Stimulated activated CD8-positive, alpha-beta memory T cell treated with anti-CD3 and anti-CD28 coated beads, Interleukin-2, amount 100 ng/mL, for 48 hours (primary cell): Measurements from ENCODE around the gene CRELD2.

Experiments used
- DNase-seq, 2 donors: peaks; one replicate each; pipeline ENCODE4 v3.0.0-alpha.2; 2020; ENCODE audit warnings: low read depth in 2 of 2

CRELD2 gene

DNA sequence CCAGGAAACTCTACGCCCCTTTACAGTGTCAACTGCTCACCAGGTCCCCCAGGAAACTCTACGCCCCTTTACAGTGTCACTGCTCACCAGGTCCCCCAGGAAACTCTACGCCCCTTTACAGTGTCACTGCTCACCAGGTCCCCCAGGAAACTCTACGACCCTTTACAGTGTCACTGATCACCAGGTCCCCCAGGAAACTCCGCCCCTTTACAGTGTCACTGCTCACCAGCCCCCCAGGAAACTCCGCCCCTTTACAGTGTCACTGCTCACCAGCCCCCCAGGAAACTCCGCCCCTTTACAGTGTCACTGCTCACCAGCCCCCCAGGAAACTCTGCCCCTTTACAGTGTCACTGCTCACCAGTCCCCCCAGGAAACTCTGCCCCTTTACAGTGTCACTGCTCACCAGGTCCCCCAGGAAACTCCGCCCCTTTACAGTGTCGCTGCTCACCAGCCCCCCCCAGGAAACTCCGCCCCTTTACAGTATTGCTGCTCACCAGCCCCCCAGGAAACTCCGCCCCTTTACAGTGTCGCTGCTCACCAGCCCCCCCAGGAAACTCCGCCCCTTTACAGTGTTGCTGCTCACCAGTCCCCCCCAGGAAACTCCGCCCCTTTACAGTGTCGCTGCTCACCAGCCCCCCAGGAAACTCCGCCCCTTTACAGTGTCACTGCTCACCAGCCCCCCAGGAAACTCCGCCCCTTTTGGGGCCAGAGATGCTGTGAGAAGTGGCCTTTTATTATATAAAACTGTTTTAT is 26.8 kb downstream of the CRELD2 start:
- DNase-seq = peak in 1 of 2 donors; percentile 36

DNA sequence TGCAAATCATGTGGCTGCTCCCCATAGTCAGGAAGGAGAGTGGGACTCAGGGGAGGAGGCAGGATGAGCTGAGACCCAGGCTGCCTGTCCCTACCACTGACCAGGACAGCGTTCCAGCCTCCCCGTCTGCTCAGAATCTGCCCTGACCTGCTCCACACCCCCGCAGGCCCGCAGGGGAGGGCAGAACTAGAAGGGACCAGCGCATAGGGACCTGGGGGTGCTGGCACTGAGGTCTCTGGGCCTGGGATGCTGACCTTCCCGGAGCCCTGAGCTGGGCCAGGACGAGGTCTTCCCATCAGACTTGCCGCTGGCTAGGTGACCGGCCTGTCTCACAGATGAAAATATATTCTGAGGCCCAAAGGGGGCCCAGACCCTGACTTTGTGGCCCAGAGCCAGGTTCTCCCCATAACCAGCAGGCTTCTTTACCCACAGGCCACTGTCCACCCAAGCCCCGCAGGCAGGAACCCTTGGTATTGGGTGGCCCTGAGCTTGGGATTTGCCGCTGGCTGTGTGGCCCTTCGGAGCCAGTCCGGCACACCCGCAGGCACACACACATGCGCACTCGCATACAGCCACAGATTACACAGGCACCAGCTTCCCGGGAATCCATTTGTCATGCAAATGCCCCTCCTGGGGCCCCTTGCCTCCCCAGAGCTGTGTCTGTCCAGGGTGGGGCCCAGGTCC is 28.3 kb downstream of the CRELD2 start:
- no peak for DNase-seq

DNA sequence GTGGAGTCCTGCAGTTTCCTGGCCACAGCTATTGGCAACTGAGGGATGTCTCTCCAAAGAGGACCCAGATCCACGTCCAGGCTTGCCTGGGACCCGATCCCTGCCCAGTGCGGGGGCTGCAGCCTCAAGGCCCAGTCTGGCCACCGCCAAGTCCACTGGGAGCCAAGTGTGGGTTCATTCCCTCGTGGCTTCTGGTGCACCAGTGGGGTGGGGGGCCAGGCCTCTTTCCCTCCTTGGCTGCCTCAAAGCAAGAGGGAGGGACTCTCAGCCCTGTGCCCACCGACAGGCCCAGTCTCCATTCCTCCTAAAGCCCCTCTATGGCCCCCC is 28.8 kb downstream of the CRELD2 start:
- no peak for DNase-seq

DNA sequence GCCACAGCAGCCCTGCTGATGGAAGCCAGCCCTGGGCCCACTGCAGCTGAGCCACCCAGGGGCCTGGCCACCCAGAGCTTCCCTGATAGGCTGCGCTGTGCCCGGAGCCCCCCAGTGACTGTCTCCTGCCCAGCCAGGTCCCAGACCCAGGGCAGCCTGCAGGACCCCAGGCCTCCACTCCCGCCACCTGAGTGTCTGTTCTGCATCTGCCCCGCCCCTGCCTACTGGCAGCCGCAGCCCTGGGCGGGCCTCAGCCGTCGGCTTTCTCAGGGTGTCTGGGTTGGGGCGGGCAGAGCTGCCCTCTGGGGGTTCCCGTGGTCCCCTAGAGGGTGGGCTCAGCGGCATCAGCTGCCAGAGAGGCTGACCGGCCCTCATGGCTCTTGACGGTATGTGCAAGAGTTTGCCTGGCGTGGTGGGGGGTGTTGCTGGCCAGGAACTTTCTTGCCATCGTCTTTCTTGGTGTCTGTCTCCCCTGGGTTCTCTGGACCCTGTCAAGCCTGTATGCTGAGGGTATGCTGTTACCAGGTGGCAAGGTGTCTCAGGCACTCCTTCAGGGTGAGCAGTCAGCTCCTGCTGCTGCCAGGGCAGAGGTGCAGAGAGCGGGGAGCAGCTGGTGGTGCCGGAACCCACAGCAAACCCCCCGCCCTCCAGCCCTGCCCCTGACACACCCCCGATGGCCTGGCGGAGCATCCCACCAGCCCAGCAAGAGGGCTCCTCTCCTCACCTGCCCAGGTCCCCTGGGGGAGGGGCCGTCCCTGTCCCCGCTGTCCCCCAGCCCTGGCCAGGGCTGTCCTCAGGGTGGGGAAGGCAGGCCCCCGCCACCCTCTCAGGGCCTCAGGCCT is 29.9 kb downstream of the CRELD2 start:
- DNase-seq = no peak

DNA sequence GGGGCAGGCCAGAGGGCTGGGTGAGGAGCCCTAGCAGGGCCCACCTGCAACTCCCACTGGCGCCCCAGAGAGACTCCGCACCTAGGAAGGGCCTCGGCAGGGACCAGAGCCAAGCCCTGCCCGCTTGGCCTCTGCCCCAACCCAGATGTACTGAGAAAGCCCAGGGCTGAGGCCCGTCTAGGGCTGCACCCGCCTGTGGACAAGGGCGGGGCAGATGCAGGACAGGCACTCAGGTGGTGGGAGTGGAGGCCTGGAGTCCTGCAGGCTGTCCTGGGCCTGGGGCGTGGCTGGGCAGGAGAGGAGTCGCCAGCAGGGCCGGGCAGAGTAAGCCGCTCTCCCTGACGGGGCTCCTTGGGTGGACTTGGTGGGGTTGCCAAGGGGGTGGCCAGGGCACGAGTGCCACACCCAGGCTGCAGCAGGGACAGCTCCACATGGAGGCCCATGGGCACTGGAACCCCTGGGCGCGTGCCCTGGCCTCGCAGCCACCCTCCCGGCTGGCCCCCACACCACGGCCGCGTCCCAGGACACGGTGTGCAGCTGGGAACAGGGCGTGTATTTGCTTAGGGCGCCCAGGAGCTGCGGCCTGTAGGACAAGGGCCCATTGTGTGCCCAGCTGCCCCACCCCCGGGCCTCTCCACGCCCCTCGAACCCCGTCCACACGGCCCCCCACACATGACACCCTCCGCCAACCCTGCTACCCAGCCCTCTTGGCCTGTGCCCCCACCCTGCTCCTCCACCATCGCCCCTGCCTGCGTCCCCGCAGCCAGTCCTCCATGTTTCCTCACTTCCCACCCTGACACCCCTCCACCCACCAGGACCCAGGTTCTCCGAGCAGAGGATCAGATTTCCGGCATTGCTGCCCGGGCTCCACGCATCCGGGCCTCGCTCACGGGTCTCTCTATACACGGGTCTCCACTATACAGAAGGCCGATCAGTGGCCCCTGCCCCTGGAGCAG is 30.8 kb downstream of the CRELD2 start:
- DNase-seq = no peak

DNA sequence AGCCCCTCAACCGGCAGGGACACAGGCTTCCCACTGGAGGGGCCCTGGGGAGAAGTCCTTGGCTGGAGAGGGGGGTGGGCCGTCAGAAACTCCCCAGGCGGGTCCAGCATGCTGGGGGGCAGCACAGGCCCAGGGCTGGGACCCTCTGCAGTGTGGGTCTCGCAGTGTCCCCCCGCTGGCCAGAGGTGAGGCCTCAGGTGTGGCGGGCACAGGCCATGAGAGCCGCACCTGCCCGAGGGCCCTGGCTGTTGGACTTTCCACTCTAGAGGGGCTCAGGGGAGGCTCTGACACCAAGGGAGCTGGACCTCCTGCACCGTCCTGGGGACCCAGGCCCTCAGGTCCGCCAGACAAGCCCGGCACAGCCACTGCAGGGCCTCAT is 31.5 kb downstream of the CRELD2 start:
- DNase-seq = no peak

DNA sequence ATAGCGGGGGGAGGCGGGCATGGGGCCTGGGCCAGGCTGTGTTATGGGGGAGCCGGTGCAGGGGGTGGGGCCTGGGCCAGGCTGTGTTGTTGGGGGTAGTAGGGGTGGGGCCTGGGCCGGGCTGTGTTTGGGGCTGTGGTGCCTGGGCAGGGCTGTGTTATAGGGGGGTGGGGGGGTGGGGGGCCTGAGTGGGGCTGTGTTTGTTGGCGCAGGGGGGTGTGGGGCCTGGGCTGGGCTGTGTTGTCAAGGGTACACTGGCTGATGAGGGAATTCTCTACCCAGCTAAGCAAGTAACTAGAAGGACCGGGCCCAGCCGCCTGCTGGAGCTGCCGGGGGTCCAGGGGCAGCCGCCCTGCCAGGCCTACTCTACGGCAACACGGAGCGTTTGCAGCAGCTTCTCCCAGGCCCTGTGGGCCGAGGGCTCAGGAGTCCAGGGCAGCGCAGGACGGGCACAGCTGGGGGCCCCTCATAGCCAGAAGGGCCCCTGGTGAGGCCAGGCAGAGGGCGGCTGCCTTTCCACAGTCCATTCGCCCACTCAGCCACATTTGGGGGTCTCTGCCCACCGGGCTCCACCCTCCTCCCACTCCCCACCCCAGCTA is 32.1 kb downstream of the CRELD2 start:
- no peak for DNase-seq

DNA sequence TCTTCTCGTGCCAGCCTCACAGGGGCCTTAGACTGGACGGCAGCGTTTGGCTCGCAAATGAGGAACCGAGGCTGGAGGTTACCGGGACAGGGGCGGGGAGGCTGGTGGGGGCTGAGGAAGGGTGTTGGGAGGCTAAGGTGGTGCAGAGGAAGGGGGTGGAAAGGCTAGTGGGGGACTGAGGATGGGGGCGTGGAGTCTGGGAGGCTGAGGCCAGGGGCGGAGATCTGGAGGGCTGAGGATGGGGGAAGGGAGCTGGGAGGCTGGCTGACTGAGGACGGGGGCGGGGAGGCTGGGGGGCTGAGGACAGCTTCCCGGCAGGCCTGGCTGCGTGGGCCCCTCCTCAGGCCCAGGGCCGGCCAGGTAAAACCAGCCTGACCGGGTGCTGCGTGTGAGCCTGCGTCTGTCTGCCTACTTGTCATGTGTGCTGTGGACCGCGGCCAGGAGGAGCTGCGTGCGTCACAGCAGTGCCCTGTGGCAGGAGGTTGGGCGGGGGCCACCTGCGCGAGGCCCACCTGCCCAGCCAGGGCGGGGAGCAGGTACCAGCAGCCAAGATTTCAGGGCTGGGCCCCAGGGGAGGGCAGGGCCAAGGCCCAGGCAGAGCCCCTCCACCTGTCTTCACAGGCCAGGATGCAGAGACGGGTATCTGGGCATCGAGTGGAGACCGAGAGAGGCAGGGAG is 32.7 kb downstream of the CRELD2 start:
- peak in 1 of 2 donors; percentile 91 for DNase-seq

DNA sequence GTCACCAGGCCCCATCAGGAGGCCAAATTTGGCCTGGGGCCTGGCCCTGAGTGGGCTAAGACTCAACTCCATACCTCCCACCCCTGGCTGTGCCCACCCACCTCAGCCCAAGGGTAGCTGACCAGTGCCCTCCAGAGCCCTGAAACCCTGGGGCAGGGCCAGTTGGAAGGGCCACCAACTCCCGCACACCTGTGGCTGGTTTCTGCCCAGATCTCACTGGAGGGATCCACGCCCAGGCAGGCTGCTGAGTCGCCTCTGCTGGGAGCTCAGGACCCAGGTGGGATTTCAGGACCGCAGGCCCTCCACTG is 33.2 kb downstream of the CRELD2 start:
- DNase-seq = no peak

DNA sequence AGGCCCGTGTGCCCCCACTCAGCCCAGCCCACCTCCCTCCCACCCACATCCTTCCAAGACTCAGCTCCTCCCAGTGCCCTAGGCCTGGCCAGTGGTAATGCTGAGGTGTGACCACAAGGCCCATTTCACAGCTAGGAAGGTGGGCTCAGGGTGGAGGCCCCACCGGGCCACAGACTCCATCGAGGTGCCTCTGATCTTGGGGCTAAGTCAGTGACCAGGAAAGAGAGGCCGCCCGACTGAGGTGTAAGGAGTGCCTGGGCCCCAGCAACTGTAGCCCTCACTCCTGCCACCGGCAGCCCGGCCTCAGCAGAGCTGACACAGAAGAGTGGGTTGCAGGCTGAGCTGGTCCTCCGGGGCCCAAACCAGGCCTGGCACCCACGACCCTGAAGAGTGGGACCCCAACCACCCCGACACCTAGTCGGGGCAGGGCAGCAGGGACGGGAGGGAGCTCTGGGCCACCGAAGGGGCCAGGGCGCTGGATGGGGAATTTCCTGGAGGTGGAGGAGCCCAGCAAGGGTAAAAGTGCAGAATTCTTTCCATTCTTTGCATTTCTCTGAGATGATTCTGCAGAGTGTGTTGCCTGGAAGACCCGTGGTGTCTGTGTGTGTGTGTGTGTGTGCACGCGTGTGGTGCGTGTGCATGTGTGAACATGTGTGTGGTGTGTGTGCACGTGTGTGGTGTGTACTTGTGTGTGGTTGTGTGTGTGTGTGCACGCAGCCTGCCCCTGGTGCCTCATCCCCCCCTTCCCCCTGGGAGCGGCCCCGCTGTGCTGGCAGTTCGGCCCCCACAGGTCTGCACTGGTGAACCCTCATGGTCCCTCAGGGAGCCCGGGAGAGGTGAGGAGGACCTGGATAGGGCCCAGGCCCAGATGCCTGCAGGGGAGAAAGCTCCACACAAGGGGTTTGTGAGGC is 33.8 kb downstream of the CRELD2 start:
- no peak for DNase-seq

DNA sequence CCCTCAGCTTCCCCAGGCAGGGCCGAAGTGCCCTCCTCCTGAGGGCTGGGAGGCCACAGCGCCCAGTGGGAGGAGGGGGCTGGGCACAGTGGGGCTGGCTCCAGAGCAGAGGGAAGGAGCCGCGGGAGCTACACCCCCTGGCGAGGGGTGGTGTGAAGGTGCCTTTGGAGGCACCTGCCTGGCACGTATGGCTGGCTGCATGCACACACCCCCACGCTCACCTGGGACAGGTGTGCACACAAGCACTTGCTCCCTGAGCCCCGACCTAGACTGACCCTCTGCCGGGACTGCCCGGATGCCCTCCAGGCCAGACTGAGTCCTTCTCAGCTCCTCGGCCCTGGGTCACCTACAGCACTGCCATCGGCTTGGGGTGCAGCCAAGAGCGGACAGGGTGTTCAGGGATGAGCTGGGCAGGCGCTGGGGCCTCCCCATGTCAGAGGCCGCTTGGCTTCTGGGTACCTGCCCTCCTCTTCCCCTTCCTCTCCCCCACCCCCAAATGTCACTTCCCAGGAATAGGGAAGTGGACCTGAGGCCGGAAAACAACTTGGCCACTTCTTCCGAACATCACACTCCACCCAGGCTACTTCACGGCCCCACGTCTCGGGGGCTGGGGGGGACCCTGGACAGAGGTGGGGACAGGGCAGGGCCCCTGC is 34.7 kb downstream of the CRELD2 start:
- DNase-seq = no peak

DNA sequence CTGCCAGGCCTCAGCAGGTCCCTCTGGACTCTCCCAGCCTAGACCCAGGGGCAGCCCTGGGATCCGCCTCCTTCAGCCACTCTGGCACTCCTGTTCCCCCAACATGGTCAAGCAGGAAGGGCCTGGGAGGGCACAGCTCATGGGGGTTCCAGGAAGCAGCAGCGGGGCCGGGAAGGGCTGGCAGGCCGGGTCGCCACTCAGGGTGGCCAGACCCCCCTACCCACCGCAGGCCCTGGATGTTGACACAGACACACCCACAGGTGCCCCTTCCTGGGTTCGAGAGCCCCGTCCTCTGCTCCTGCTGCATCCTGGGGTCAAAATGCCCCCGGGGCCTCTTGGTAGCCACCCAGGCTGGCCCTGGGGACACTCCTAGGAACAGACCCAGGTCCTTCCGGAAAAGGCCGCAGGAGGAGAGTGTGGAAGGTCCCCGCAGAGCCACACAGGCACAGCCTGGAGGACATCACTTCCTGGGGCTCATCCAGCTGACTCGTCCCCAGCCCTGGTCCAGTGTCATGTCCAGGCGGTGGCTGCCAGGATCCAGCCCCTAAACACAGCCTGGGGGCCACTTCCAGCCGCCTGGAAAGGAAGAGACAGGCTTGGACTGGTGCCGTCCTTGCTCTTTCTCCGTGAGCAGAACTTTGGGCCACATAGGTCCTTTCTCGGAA is 35.4 kb downstream of the CRELD2 start:
- DNase-seq = no peak

DNA sequence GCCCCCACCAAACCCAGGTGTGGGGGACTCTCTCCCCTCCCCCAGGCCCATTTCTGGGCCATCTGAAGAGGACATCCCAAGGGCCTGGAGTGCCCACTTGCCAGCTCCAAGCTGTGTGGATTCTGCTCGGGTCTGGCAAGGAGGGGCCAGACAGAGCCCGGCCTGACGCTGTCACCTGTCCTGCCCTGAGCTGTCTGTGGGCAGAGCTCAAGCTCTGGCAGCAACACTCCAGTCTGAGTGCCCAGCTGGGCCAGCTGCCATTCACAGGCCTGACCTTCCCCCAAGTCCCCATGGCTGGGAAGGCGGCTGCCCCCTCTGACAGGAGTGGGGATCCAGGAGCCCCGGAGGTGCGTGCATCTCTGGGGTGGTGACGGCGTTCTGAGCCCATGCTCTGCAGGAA is 35.9 kb downstream of the CRELD2 start:
- no peak for DNase-seq

DNA sequence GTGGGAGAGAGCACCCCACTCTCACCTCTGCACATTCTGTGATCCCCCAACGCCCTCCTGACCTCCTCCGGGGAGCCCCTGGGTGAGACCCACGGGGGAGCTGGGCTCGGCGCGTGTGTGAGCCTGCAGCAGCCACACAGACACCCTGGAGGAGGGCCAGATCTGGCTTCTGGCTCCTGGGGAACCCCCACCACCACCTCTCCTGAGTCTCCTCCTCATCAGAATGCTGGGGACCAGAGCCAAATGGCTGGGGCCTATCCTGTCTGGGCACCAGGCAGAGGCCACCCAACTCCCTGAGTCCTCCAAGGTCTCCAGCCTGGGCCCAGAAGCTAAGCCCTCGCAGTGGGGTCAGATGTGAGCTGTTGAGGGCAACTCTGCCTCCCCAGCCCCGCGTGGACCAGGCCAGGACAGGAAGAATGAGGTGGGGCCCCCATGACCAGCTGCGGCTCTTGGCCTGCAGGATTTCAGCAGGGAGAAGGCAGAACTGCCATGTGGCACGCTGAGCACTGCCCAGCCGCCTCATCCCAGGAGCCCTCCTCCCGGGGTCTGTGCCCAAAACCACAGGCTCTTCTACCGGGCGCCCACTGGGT is 36.7 kb downstream of the CRELD2 start:
- DNase-seq = no peak

DNA sequence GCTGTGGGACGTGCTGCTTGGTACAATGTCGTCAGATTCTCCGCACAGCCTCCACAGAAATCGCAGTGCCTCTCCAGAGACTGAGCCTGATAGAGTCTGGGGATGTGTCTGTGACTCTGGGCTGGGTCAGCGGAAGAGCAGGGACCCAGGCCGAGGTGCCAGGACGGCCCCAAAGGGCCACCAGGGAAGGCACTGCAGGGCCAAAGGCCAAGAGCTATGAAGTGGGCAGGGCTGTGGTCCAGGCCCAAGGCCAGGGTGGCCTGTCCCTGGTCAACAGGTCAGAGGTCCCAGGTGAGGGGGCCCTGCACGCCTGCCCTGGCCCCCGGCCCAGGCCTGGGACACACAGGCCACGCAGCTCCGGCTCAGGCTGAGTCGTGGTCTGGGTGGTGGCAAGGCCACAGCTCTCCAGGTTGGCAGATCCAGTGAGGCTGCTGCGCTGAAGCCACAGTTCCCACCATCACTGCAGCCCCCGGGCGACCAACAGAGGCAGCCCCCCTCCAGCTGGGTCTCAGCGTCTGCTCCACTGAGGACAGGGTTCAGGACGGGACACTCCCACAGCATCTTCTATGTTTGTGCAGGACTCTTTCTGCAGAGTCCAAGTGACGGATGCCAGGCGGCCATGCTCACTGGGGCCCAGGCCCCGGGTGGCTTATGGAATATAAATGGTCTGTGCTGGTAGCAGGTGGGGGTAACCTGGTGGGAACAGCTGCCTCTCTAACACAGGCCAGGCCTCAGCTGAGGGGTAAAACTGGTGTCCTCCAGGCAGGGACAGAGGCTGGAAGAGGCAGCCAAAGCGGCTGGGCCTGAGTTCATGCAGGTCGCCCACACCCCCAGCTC is 37.4 kb downstream of the CRELD2 start:
- DNase-seq = no peak

DNA sequence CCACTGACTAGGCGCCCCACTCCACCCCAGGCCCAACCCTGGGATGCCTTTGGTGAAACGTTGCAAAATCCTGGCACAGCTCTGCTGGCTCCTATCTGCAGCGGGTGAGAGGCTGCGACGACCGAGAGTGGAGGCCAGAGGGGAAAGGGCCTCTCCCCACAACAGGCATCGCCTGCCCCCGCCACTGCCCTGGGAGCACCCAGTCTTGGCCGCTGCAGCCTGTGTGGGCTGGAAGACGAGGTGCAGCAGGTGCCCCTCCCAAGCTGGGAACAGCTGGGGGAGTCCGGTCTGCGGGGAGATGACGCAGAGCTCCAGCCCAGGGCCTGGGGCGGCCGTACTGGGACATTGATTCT is 38.0 kb downstream of the CRELD2 start:
- DNase-seq = no peak
